Activated CD8-positive, alpha-beta memory T cell treated with anti-CD3 and anti-CD28 coated beads, Interleukin-2, amount 50 U/mL, for 48 hours (primary cell): ENCODE data around the gene SLC35B4.

Source experiments
- DNase-seq: peaks from one replicate; pipeline ENCODE4 v3.0.0-alpha.2; 2020

The SLC35B4 gene

GRCh38 chr7:134289423-134289822 lies 27.3 kb downstream of the SLC35B4 start:
- DNase-seq, result no peak

- no peak for DNase-seq
Measured at GRCh38 chr7:134287916-134288659, 28.6 kb downstream of the SLC35B4 start.

- DNase-seq, result no peak
Measured at GRCh38 chr7:134284952-134285351, 31.8 kb downstream of the SLC35B4 start.

GRCh38 chr7:134284011-134284410 lies 32.7 kb downstream of the SLC35B4 start:
- DNase-seq, result no peak

- no peak for DNase-seq
Measured at GRCh38 chr7:134280508-134280907, 36.2 kb downstream of the SLC35B4 start.

- no peak for DNase-seq
Measured at GRCh38 chr7:134279898-134280297, 36.8 kb downstream of the SLC35B4 start.

GRCh38 chr7:134279336-134279735 lies 37.4 kb downstream of the SLC35B4 start:
- DNase-seq, result no peak

- DNase-seq, result no peak
Measured at GRCh38 chr7:134278502-134279153, 38.1 kb downstream of the SLC35B4 start.

GRCh38 chr7:134276951-134277350 lies 39.8 kb downstream of the SLC35B4 start:
- DNase-seq, result no peak

- DNase-seq, result no peak
Measured at GRCh38 chr7:134262322-134262721, 54.4 kb downstream of the SLC35B4 start.

- no peak for DNase-seq
Measured at GRCh38 chr7:134255814-134256213, 60.9 kb downstream of the SLC35B4 start.

GRCh38 chr7:134254311-134254710 lies 62.4 kb downstream of the SLC35B4 start:
- DNase-seq, result no peak

- no peak for DNase-seq
Measured at GRCh38 chr7:134248196-134248595, 68.5 kb downstream of the SLC35B4 start.

GRCh38 chr7:134246761-134247160 lies 70.0 kb downstream of the SLC35B4 start:
- no peak for DNase-seq

- DNase-seq, result no peak
Measured at GRCh38 chr7:134246347-134246746, 70.4 kb downstream of the SLC35B4 start.

GRCh38 chr7:134245253-134245652 lies 71.5 kb downstream of the SLC35B4 start:
- no peak for DNase-seq
